DOHH2 (cell line): ENCODE measurements around the gene LDLRAD4.

Experiments
- H3F3A ChIP-seq: fragments of 200-600 bp; sonication (generic), shearing (Covaris generic); 2 replicates; pipeline ENCODE4 v1.6.0; 2016; ENCODE audit warnings: antibody characterized with exemption, mild to moderate bottlenecking; ENCODE audit not compliant: control insufficient read depth, insufficient read depth
- H3K27ac ChIP-seq: fragments of 200-600 bp; sonication (generic); 2 replicates; pipeline ENCODE4 v1.5.1; 2014; ENCODE audit warnings: low read depth, mild to moderate bottlenecking, low read length, moderate library complexity
- H3K27me3 ChIP-seq: fragments of 200-600 bp; sonication (generic); 2 replicates; pipeline ENCODE4 v1.6.1; 2014; ENCODE audit warnings: mild to moderate bottlenecking, low read length, mixed read lengths; ENCODE audit not compliant: control insufficient read depth
- H3K36me3 ChIP-seq: fragments of 200-600 bp; sonication (generic); 2 replicates; pipeline ENCODE4 v1.6.1; 2014; ENCODE audit warnings: mild to moderate bottlenecking, low read length, moderate library complexity, mixed read lengths; ENCODE audit not compliant: control insufficient read depth
- H3K4me1 ChIP-seq: fragments of 200-600 bp; sonication (generic); 2 replicates; pipeline ENCODE4 v1.6.1; 2014; ENCODE audit warnings: mild to moderate bottlenecking, low read length, mixed read lengths; ENCODE audit not compliant: control insufficient read depth
- H3K4me2 ChIP-seq: fragments of 200-600 bp; sonication (generic); 2 replicates; pipeline ENCODE4 v1.6.0; 2014; ENCODE audit warnings: mild to moderate bottlenecking, low read length, moderate library complexity
- H3K4me3 ChIP-seq: fragments of 200-600 bp; sonication (generic); 2 replicates; pipeline ENCODE4 v1.5.1; 2014; ENCODE audit warnings: mild to moderate bottlenecking, low read length, mixed read lengths
- H3K79me2 ChIP-seq: fragments of 200-600 bp; sonication (generic); 2 replicates; pipeline ENCODE4 v1.6.1; 2014; ENCODE audit warnings: mild to moderate bottlenecking, low read length, mixed read lengths; ENCODE audit not compliant: control insufficient read depth
- H3K9me2 ChIP-seq: fragments of 200-600 bp; sonication (generic); replicated peaks from 2 replicates; pipeline ENCODE4 v1.6.1; 2014; ENCODE audit warnings: mild to moderate bottlenecking, low read length, mixed read lengths; ENCODE audit not compliant: control insufficient read depth
- H3K9me3 ChIP-seq: fragments of 200-600 bp; sonication (generic); 2 replicates; pipeline ENCODE4 v1.6.1; 2014; ENCODE audit warnings: antibody characterized with exemption, low read length, mixed read lengths; ENCODE audit not compliant: control insufficient read depth, insufficient read depth
- H4K20me1 ChIP-seq: fragments of 200-600 bp; sonication (generic); 2 replicates; pipeline ENCODE4 v1.6.0; 2014; ENCODE audit warnings: low read depth, mild to moderate bottlenecking, antibody characterized with exemption, low read length, moderate library complexity; ENCODE audit not compliant: control insufficient read depth, insufficient read depth
- EZH2phosphoT487 ChIP-seq: fragments of 200-600 bp; sonication (generic); IDR thresholded peaks from 2 replicates; pipeline ENCODE4 v1.6.1; 2017; ENCODE audit warnings: borderline replicate concordance, mild to moderate bottlenecking, antibody characterized with exemption, low read length, moderate library complexity, mixed read lengths
- TF ChIP-seq, protein P1 (sequence below): fragments of 200-600 bp; sonication (generic); IDR thresholded peaks from one replicate; pipeline ENCODE4 v1.5.1; 2014; ENCODE audit warnings: antibody characterized with exemption, mild to moderate bottlenecking, low read depth, low read length; ENCODE audit not compliant: poor library complexity, severe bottlenecking

LDLRAD4 gene

DNA sequence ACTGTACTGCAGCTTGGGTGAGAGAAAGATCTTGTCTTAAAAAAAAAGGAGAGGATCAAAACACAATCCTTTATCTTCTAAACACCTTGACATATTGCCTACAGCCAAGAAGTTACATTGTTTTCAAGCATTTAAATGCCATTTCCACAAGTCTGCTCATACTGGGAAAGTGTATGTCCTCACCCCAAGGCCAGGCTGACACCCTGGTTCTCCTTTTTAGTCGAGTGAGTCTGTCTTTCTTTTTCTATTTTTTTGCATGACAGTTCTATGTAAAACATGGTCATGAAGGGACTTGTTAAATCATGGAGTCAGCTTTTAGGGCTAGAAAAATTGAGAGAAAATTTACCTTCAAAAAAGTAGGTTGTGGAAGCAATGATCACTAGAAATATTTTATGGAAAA lies 274.5 kb downstream of the LDLRAD4 start:
- Histone ChIP-seq H3K36me3 (no peaks in the 10 kb centered on the region), H3F3A (no peaks in the 10 kb centered on the region), H3K9me2 (no peaks in the 10 kb centered on the region), H3K9me3 (no peaks in the 10 kb centered on the region), H4K20me1 (no peaks in the 10 kb centered on the region), H3K27ac (no peak overlapping the region), H3K4me3 (no peak overlapping the region), H3K79me2 (no peaks in the 10 kb centered on the region), H3K4me1 (no peaks in the 10 kb centered on the region), H3K4me2 (no peak overlapping the region), H3K27me3 (no peaks in the 10 kb centered on the region)
- TF ChIP-seq EZH2phosphoT487 = no peak
- TF ChIP-seq, protein P1, sequence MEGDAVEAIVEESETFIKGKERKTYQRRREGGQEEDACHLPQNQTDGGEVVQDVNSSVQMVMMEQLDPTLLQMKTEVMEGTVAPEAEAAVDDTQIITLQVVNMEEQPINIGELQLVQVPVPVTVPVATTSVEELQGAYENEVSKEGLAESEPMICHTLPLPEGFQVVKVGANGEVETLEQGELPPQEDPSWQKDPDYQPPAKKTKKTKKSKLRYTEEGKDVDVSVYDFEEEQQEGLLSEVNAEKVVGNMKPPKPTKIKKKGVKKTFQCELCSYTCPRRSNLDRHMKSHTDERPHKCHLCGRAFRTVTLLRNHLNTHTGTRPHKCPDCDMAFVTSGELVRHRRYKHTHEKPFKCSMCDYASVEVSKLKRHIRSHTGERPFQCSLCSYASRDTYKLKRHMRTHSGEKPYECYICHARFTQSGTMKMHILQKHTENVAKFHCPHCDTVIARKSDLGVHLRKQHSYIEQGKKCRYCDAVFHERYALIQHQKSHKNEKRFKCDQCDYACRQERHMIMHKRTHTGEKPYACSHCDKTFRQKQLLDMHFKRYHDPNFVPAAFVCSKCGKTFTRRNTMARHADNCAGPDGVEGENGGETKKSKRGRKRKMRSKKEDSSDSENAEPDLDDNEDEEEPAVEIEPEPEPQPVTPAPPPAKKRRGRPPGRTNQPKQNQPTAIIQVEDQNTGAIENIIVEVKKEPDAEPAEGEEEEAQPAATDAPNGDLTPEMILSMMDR = no peak

DNA sequence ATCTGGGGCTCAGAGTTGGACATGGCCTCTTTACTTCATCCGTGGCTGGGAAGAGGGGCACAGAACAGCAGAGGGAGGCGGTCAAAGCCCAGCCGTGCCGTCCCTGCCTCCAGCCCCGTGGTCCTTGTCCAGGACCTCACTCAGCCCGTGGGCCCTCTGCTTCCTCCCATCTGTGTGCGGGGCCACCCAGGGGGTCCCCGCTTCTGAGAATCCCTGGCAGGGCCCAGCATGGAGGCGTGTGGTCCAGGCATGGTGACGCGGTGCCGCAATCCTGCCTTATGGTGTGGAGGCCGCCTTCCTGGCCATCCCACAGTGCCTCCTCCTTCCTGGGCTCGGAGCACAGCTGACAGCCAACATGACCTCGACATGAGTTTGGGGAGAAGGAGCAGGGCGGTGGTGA lies 275.2 kb downstream of the LDLRAD4 start:
- Histone ChIP-seq H3K27me3 (no peaks in the 10 kb centered on the region), H3K4me3 (no peak overlapping the region), H3K79me2 (no peaks in the 10 kb centered on the region), H3K36me3 (no peaks in the 10 kb centered on the region), H3K27ac (no peak overlapping the region), H3K9me3 (peaks cover 5% of the 10 kb centered on the region; the same call in 1 of the 2 replicates), H4K20me1 (no peaks in the 10 kb centered on the region), H3K4me1 (no peaks in the 10 kb centered on the region), H3K4me2 (no peak overlapping the region), H3K9me2 (no peaks in the 10 kb centered on the region), H3F3A (no peaks in the 10 kb centered on the region)
- TF ChIP-seq EZH2phosphoT487 = no peak
- TF ChIP-seq, protein P1 = no peak

GRCh38 chr18:13494871-13495445 lies 276.4 kb downstream of the LDLRAD4 start:
- Histone ChIP-seq H3K36me3 (no peaks in the 10 kb centered on the region), H4K20me1 (no peaks in the 10 kb centered on the region), H3K4me3 (no peak overlapping the region), H3K4me2 (no peak overlapping the region), H3F3A (no peaks in the 10 kb centered on the region), H3K79me2 (no peaks in the 10 kb centered on the region), H3K9me3 (peaks cover 14% of the 10 kb centered on the region; the same call in 1 of the 2 replicates), H3K27me3 (no peaks in the 10 kb centered on the region), H3K4me1 (no peaks in the 10 kb centered on the region), H3K27ac (no peak overlapping the region), H3K9me2 (no peaks in the 10 kb centered on the region)
- TF ChIP-seq EZH2phosphoT487 = no peak
- TF ChIP-seq, protein P1 = no peak
